Hepatocyte (in vitro differentiated cells): Measurements from ENCODE around the gene FAM3D. TPM values are rescaled to one million over a fixed set of nuclear protein-coding genes. Genes with fewer than 3 reads are reported as not detected.

Experiments used
- DNase-seq: peaks from one replicate; pipeline ENCODE4 v3.0.0-alpha.2; 2016; ENCODE audit warnings: low spot score
- H2AFZ ChIP-seq: fragments of 200-600 bp; sonication (generic); 2 replicates; pipeline ENCODE4 v1.6.0; 2016; ENCODE audit warnings: antibody characterized with exemption, mild to moderate bottlenecking
- H3K27ac ChIP-seq: fragments of 200-600 bp; sonication (generic); 2 replicates; pipeline ENCODE4 v1.5.1; 2016; ENCODE audit warnings: mild to moderate bottlenecking
- H3K27me3 ChIP-seq: fragments of 200-600 bp; sonication (generic); 2 replicates; pipeline ENCODE4 v1.6.1; 2016
- H3K36me3 ChIP-seq: fragments of 200-600 bp; sonication (generic); replicated peaks from 2 replicates; pipeline ENCODE4 v1.5.1; 2016; ENCODE audit warnings: low read depth; ENCODE audit not compliant: insufficient read depth
- H3K4me1 ChIP-seq: fragments of 200-600 bp; sonication (generic); 2 replicates; pipeline ENCODE4 v1.5.1; 2016; ENCODE audit warnings: mild to moderate bottlenecking, moderate library complexity; ENCODE audit not compliant: insufficient read depth
- H3K4me2 ChIP-seq: fragments of 200-600 bp; sonication (generic); 2 replicates; pipeline ENCODE4 v1.6.0; 2016
- H3K4me3 ChIP-seq: fragments of 200-600 bp; sonication (generic); 2 replicates; pipeline ENCODE4 v1.5.1; 2016; ENCODE audit warnings: mild to moderate bottlenecking
- H3K79me2 ChIP-seq: fragments of 200-600 bp; sonication (generic); 2 replicates; pipeline ENCODE4 v1.6.0; 2017; ENCODE audit warnings: mild to moderate bottlenecking
- H3K9me2 ChIP-seq: fragments of 200-600 bp; sonication (generic); replicated peaks from 2 replicates; pipeline ENCODE4 v1.6.0; 2017; ENCODE audit warnings: mild to moderate bottlenecking; ENCODE audit not compliant: insufficient read depth
- H3K9me3 ChIP-seq: fragments of 200-600 bp; sonication (generic); 2 replicates; pipeline ENCODE4 v1.5.1; 2016; ENCODE audit warnings: low read depth, mild to moderate bottlenecking
- H4K20me1 ChIP-seq: fragments of 200-600 bp; sonication (generic); 2 replicates; pipeline ENCODE4 v1.6.0; 2016; ENCODE audit warnings: mild to moderate bottlenecking; ENCODE audit not compliant: insufficient read depth, poor library complexity, severe bottlenecking
- EZH2 ChIP-seq: fragments of 200-600 bp; sonication (generic); IDR thresholded peaks from 2 replicates; pipeline ENCODE4 v1.6.1; 2016; ENCODE audit warnings: antibody characterized with exemption, mild to moderate bottlenecking, borderline replicate concordance
- EZH2phosphoT487 ChIP-seq: fragments of 200-600 bp; sonication (generic); IDR thresholded peaks from one replicate; pipeline ENCODE4 v1.6.1; 2018; ENCODE audit warnings: antibody characterized with exemption, mild to moderate bottlenecking, low read depth, moderate library complexity; ENCODE audit not compliant: unreplicated experiment, severe bottlenecking
- WGBS: methylation state at CpG from one replicate; pipeline ENCODE4 v1.1.6; 2016; ENCODE audit warnings: low lambda C conversion rate; ENCODE audit errors: missing lambda C conversion rate; 5-methylcytosine and 5-hydroxymethylcytosine counted together
- polyA plus RNA-seq: library from polyadenylated mRNA; unstranded; fragments of >200 nt; fragmentation: Nextera tagmentation; extraction: Ambion mirVana; gene quantifications from 2 replicates; pipeline ENCODE4 v1.2.1, GENCODE V29; 2016
- total RNA-seq: library from RNA; depleted of rRNA; stranded (reverse); fragments of >200 nt; gene quantifications from 2 replicates; pipeline ENCODE4 v1.2.3, GENCODE V29; 2014
- TF ChIP-seq, protein P1 (sequence below): fragments of 200-600 bp; sonication (generic); IDR thresholded peaks from 2 replicates; pipeline ENCODE4 v1.5.1; 2016; ENCODE audit warnings: antibody characterized with exemption, mild to moderate bottlenecking; ENCODE audit not compliant: poor library complexity

Gene FAM3D
- total and polyA plus RNA-seq, 2 experiments from 2014 or later, result 4.3 to 4.5 TPM

DNA sequence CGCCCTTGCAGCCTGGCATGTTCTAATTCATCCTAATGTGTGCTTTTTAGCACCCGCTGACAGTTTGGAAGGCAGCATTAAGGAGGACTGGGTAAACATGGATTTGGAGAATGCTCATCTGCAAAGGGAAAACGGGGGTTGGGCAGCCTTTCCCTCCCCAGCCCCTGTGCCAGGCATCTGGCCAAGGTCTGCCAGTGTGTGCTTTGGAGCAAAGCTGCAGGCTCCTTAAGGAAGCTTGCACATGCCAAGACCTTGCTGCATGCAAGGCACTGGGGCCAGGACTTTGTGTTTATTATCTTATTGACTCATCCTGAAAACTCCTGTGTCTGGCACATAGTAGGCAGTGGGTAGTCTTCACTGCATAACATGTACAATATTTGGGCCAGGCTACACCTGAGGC lies 20.1 kb downstream of the FAM3D start:
- no peaks in the 10 kb centered on the region for H3K9me3 ChIP-seq
- no peaks in the 10 kb centered on the region for H3K36me3 ChIP-seq
- H3K4me1 ChIP-seq, result peaks cover 8% of the 10 kb centered on the region
- no peaks in the 10 kb centered on the region for H3K27me3 ChIP-seq
- 78% methylated on average over 3 of the region's 3 CpGs for WGBS
- H3K27ac ChIP-seq, result no peak overlapping the region
- H3K4me2 ChIP-seq, result no peak overlapping the region
- no peak overlapping the region for H2AFZ ChIP-seq
- TF ChIP-seq, protein P1, sequence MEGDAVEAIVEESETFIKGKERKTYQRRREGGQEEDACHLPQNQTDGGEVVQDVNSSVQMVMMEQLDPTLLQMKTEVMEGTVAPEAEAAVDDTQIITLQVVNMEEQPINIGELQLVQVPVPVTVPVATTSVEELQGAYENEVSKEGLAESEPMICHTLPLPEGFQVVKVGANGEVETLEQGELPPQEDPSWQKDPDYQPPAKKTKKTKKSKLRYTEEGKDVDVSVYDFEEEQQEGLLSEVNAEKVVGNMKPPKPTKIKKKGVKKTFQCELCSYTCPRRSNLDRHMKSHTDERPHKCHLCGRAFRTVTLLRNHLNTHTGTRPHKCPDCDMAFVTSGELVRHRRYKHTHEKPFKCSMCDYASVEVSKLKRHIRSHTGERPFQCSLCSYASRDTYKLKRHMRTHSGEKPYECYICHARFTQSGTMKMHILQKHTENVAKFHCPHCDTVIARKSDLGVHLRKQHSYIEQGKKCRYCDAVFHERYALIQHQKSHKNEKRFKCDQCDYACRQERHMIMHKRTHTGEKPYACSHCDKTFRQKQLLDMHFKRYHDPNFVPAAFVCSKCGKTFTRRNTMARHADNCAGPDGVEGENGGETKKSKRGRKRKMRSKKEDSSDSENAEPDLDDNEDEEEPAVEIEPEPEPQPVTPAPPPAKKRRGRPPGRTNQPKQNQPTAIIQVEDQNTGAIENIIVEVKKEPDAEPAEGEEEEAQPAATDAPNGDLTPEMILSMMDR, result no peak
- no peak for TF ChIP-seq EZH2
- no peak for TF ChIP-seq EZH2phosphoT487
- no peaks in the 10 kb centered on the region for H3K9me2 ChIP-seq
- no peaks in the 10 kb centered on the region for H4K20me1 ChIP-seq
- no peak for DNase-seq
- H3K4me3 ChIP-seq, result no peak overlapping the region
- no peaks in the 10 kb centered on the region for H3K79me2 ChIP-seq

DNA sequence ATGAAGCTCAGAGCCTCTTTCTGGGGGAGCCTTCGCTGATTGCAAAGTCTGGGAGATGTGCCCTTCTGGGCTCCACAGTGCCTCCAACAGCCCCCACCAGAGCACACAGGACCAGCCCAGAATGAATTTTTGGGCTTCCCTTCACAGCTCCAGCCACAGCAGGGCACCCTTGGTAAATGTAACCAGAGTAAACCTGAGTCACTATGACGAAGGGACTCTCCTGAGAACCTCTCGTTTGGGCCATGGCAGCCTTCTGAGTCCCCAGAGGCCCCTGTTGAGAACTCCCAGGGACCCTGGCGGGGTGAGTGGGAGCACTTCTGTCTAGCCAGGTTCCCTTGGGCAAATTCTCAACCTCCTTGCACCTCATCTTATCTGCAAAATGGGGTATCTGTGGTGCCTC lies 20.8 kb downstream of the FAM3D start:
- Histone ChIP-seq H3K79me2 (no peaks in the 10 kb centered on the region), H3K4me3 (no peak overlapping the region), H3K9me2 (no peaks in the 10 kb centered on the region), H3K36me3 (no peaks in the 10 kb centered on the region), H3K9me3 (no peaks in the 10 kb centered on the region), H3K4me2 (no peak overlapping the region), H2AFZ (no peak overlapping the region), H3K27ac (no peak overlapping the region), H3K4me1 (peaks cover 8% of the 10 kb centered on the region), H4K20me1 (no peaks in the 10 kb centered on the region), H3K27me3 (no peaks in the 10 kb centered on the region)
- 85% methylated on average over 4 of the region's 4 CpGs for WGBS
- TF ChIP-seq, protein P1, result no peak
- TF ChIP-seq EZH2phosphoT487, result no peak
- TF ChIP-seq EZH2, result no peak
- no peak for DNase-seq

DNA sequence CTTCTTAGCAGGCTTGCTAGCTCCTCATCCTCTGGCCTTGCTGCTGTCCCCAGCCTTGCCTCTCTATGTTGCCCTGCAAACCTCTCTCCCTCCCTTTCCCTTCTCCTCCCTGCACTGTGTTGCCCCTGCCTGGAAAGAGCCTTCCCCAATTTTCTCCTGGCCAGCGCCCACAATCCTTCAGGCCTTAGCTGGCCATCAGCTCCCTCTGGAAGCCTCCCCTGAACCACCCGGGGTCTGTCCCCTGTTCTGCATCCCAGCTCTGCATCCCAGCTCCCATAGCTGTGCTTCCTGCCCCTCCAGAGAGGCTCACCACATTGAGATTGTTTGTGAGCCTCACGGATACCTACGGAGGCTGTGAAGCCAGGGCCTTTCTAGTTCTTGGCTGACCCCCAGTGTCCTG lies 23.7 kb downstream of the FAM3D start:
- no peaks in the 10 kb centered on the region for H3K27me3 ChIP-seq
- H3K4me2 ChIP-seq, result no peak overlapping the region
- H3K36me3 ChIP-seq, result no peaks in the 10 kb centered on the region
- 98% methylated on average over 4 of the region's 4 CpGs for WGBS
- no peaks in the 10 kb centered on the region for H3K79me2 ChIP-seq
- H3K9me3 ChIP-seq, result no peaks in the 10 kb centered on the region
- no peaks in the 10 kb centered on the region for H4K20me1 ChIP-seq
- no peak for TF ChIP-seq EZH2phosphoT487
- TF ChIP-seq EZH2, result no peak
- TF ChIP-seq, protein P1, result no peak
- no peaks in the 10 kb centered on the region for H3K9me2 ChIP-seq
- H2AFZ ChIP-seq, result no peak overlapping the region
- H3K4me3 ChIP-seq, result no peak overlapping the region
- DNase-seq, result no peak
- peaks cover 13% of the 10 kb centered on the region for H3K4me1 ChIP-seq
- H3K27ac ChIP-seq, result no peak overlapping the region
